Liver (tissue), 9 donors: ENCODE data around the gene NAPEPLD. TPM values are rescaled to one million over a fixed set of nuclear protein-coding genes. Genes with fewer than 3 reads are reported as not detected.
A peak's percentile ranks its signal among the peaks of the same experiment; 100 is the strongest.

ENCODE experiments used
- DNase-seq: peaks from one replicate; pipeline ENCODE4 v3.0.0-alpha.2; 2017; ENCODE audit warnings: low spot score
- H3K27ac ChIP-seq, 2 donors: one replicate each; pipeline ENCODE4 v1.7.0; 2013; ENCODE audit warnings: inconsistent platforms in 2 of 2, low read length in 2 of 2, control low read depth in 1 of 2, low read depth in 1 of 2, mild to moderate bottlenecking in 1 of 2
- H3K27me3 ChIP-seq, 4 donors: one replicate each; pipeline versions ENCODE4 v1.6.1 to v1.7.0; 2013; ENCODE audit warnings: low read length in 3 of 4, inconsistent platforms in 1 of 4, mild to moderate bottlenecking in 1 of 4, moderate library complexity in 1 of 4; ENCODE audit not compliant: control insufficient read depth in 4 of 4, insufficient read depth in 4 of 4
- H3K36me3 ChIP-seq, 4 donors: one replicate each; pipeline versions ENCODE4 v1.6.1 to v1.7.0; 2013; ENCODE audit warnings: low read length in 3 of 4, mild to moderate bottlenecking in 3 of 4, low read depth in 1 of 4, moderate library complexity in 1 of 4; ENCODE audit not compliant: control insufficient read depth in 4 of 4, insufficient read depth in 3 of 4
- H3K4me1 ChIP-seq, 4 donors: one replicate each; pipeline versions ENCODE4 v1.6.1 to v1.7.0; 2013; ENCODE audit warnings: low read length in 3 of 4, mild to moderate bottlenecking in 3 of 4, moderate library complexity in 1 of 4; ENCODE audit not compliant: control insufficient read depth in 4 of 4, insufficient read depth in 4 of 4
- H3K4me3 ChIP-seq, 3 donors: one replicate each; pipeline versions ENCODE4 v1.6.1 to v1.7.0; 2013; ENCODE audit warnings: low read length in 3 of 3, control low read depth in 1 of 3, low read depth in 1 of 3, mild to moderate bottlenecking in 1 of 3
- H3K9ac ChIP-seq, 2 donors: one replicate each; pipeline ENCODE4 v1.7.0; 2013; ENCODE audit warnings: low read length in 2 of 2, mild to moderate bottlenecking in 2 of 2, moderate library complexity in 2 of 2, control low read depth in 1 of 2, low read depth in 1 of 2
- H3K9me3 ChIP-seq, 4 donors: one replicate each; pipeline versions ENCODE4 v1.6.1 to v1.7.0; 2013; ENCODE audit warnings: low read length in 3 of 4; ENCODE audit not compliant: control insufficient read depth in 4 of 4
- ATF3 ChIP-seq: IDR thresholded peaks from 2 replicates; pipeline ENCODE4 v1.6.1; 2016; ENCODE audit warnings: antibody characterized with exemption
- CTCF ChIP-seq: fragments of 150-350 bp; IDR thresholded peaks from 2 replicates; pipeline ENCODE4 v1.5.1; 2017; ENCODE audit warnings: improper control_type of control experiment, low read depth, low read length; ENCODE audit not compliant: missing input control
- EGR1 ChIP-seq, 2 donors: IDR thresholded peaks; 2 replicates each; pipeline ENCODE4 v1.6.1; 2016 to 2018; ENCODE audit warnings: antibody characterized with exemption in 2 of 2, low read depth in 2 of 2
- FOXA1 ChIP-seq: IDR thresholded peaks from 2 replicates; pipeline ENCODE4 v1.6.1; 2016; ENCODE audit warnings: antibody characterized with exemption
- FOXA2 ChIP-seq: IDR thresholded peaks from 2 replicates; pipeline ENCODE4 v1.6.1; 2016; ENCODE audit warnings: antibody characterized with exemption
- GABPA ChIP-seq, 2 donors: IDR thresholded peaks in 1 of 2; conservative IDR thresholded peaks in 1 of 2; 2 replicates each; pipeline ENCODE4 v1.6.1; 2016; ENCODE audit warnings: antibody characterized with exemption in 2 of 2, mild to moderate bottlenecking in 1 of 2, moderate library complexity in 1 of 2
- HNF4A ChIP-seq, 2 donors: conservative IDR thresholded peaks; 2 replicates each; pipeline ENCODE4 v1.6.1; 2016; ENCODE audit warnings: antibody characterized with exemption in 2 of 2, mild to moderate bottlenecking in 2 of 2
- HNF4G ChIP-seq: IDR thresholded peaks from 2 replicates; pipeline ENCODE4 v1.6.1; 2016; ENCODE audit warnings: antibody characterized with exemption
- JUND ChIP-seq, 2 donors: IDR thresholded peaks; 2 replicates each; pipeline ENCODE4 v1.6.1; 2016; ENCODE audit warnings: antibody characterized with exemption in 2 of 2
- MAX ChIP-seq: IDR thresholded peaks from 2 replicates; pipeline ENCODE4 v1.6.1; 2016; ENCODE audit warnings: antibody characterized with exemption
- NR2F2 ChIP-seq: IDR thresholded peaks from 2 replicates; pipeline ENCODE4 v1.6.1; 2016; ENCODE audit warnings: antibody characterized with exemption
- RAD21 ChIP-seq, 2 donors: IDR thresholded peaks; 2 replicates each; pipeline ENCODE4 v1.6.1; 2016; ENCODE audit warnings: antibody characterized with exemption in 2 of 2, mild to moderate bottlenecking in 2 of 2
- REST ChIP-seq: IDR thresholded peaks from 2 replicates; pipeline ENCODE4 v1.6.1; 2016; ENCODE audit warnings: antibody characterized with exemption, mild to moderate bottlenecking
- RXRA ChIP-seq, 2 donors: IDR thresholded peaks; 2 replicates each; pipeline ENCODE4 v1.6.1; 2017 to 2018; ENCODE audit warnings: antibody characterized with exemption in 2 of 2, mild to moderate bottlenecking in 1 of 2
- SP1 ChIP-seq: IDR thresholded peaks from 2 replicates; pipeline ENCODE4 v1.6.1; 2018; ENCODE audit warnings: antibody characterized with exemption, mild to moderate bottlenecking
- TAF1 ChIP-seq: conservative IDR thresholded peaks from 2 replicates; pipeline ENCODE4 v1.6.1; 2016; ENCODE audit warnings: antibody characterized with exemption, mild to moderate bottlenecking
- YY1 ChIP-seq: IDR thresholded peaks from 2 replicates; pipeline ENCODE4 v1.6.1; 2016; ENCODE audit warnings: antibody characterized with exemption, mild to moderate bottlenecking
- ZBTB33 ChIP-seq: IDR thresholded peaks from 2 replicates; pipeline ENCODE4 v1.6.1; 2016; ENCODE audit warnings: antibody characterized with exemption
- WGBS: extraction: QIAGEN DNeasy Blood & Tissue Kit; methylation state at CpG from one replicate; pipeline ENCODE4 v1.1.7; 2013; 5-methylcytosine and 5-hydroxymethylcytosine counted together
- polyA plus RNA-seq, 2 donors: library from polyadenylated mRNA; stranded (reverse) in 1 of 2; unstranded in 1 of 2; fragments of 200-250 nt in 1 of 2; fragments of >200 nt in 1 of 2; fragmentation: Nextera tagmentation in 1 of 2; extraction: Ambion mirVana in 1 of 2; gene quantifications; one replicate each; pipeline versions ENCODE4 v1.2.1 to v1.2.3, GENCODE V29; 2013 to 2015
- total RNA-seq, 2 donors: library from RNA; depleted of rRNA; stranded (reverse); fragments of >200 nt; gene quantifications; one replicate each; pipeline ENCODE4 v1.2.3, GENCODE V29; 2014
- donor health status: healthy.
- donor health status: healthy.
- donor health status: healthy.
- donor health status: healthy.
- donor health status: healthy.

The NAPEPLD gene
- total and polyA plus RNA-seq, 4 donors = 4.4 to 31.9 (median 18.2) TPM

- H3K9ac ChIP-seq = no peak overlapping the region
- H3K27ac ChIP-seq = no peak overlapping the region
- H3K36me3 ChIP-seq = peaks cover 0 to 2% (median under 1%) of the 10 kb centered on the region in 4 donors
- H3K4me3 ChIP-seq = no peak overlapping the region
- no peaks in the 10 kb centered on the region for H3K27me3 ChIP-seq
- peaks cover 2 to 20% (median 5%) of the 10 kb centered on the region in 4 donors for H3K4me1 ChIP-seq
- H3K9me3 ChIP-seq = no peaks in the 10 kb centered on the region
- 65% methylated on average over 9 of the region's 9 CpGs for WGBS
- TF ChIP-seq HNF4A (conservative IDR thresholded peaks at IDR 0.05) (peak in 1 of 2 donors; percentile 38), ZBTB33 (no peak)
- no peak for DNase-seq
Observed at GRCh38 chr7:103132995-103133688, 15.8 kb downstream of the NAPEPLD start.

- no peak overlapping the region for H3K27ac ChIP-seq
- peaks cover 0 to 9% (median 5%) of the 10 kb centered on the region in 4 donors for H3K36me3 ChIP-seq
- H3K9me3 ChIP-seq = no peaks in the 10 kb centered on the region
- 85% methylated on average over 9 of the region's 9 CpGs for WGBS
- no peak for DNase-seq
- no peaks in the 10 kb centered on the region for H3K27me3 ChIP-seq
- H3K4me1 ChIP-seq = peaks cover 2 to 20% (median 5%) of the 10 kb centered on the region in 4 donors
- H3K9ac ChIP-seq = no peak overlapping the region
- no peak overlapping the region for H3K4me3 ChIP-seq
- TF ChIP-seq ZBTB33 (no peak), SP1 (no peak), RXRA (IDR thresholded peaks at IDR 0.05) (no peak), HNF4A (conservative IDR thresholded peaks at IDR 0.05) (no peak), FOXA2 (no peak), CTCF (no peak), HNF4G (no peak), NR2F2 (no peak), JUND (IDR thresholded peaks at IDR 0.05) (no peak), ATF3 (no peak), GABPA (IDR thresholded peaks at IDR 0.05 in 1 of 2, conservative IDR thresholded peaks at IDR 0.05 in 1 of 2) (no peak), YY1 (no peak), FOXA1 (no peak), MAX (no peak), TAF1 (no peak), REST (no peak), RAD21 (IDR thresholded peaks at IDR 0.05) (no peak), EGR1 (IDR thresholded peaks at IDR 0.05; ENCODE audit: low read depth in 2 of 2) (no peak)
Observed at GRCh38 chr7:103130901-103131624, 17.8 kb downstream of the NAPEPLD start.
